ENCODE results near the gene ALLC.

The ALLC gene

GRCh38 chr2:3729786-3730185 lies 71.8 kb downstream of the ALLC start:
- Histone ChIP-seq H3K4me1 (ENCODE audit: low read depth, poor library complexity, severe bottlenecking) (no peaks in the 10 kb centered on the region), H3K27ac (no peak overlapping the region), H3K4me3 (IDR thresholded peaks at IDR 0.05; ENCODE audit: insufficient read depth, low read depth, low read length) (no peak overlapping the region), H3K4me2 (no peak overlapping the region), H4K20me1 (ENCODE audit: insufficient read depth) (no peaks in the 10 kb centered on the region), H3K36me3 (ENCODE audit: insufficient read depth) (no peaks in the 10 kb centered on the region), H3K9ac (no peak overlapping the region), H3K79me2 (ENCODE audit: insufficient read depth, low read depth) (no peaks in the 10 kb centered on the region), H3K27me3 (ENCODE audit: insufficient read depth, low read depth) (no peaks in the 10 kb centered on the region), H2AFZ (ENCODE audit: low read depth) (no peak overlapping the region)
- TF ChIP-seq CTCF (conservative IDR thresholded peaks at IDR 0.05; ENCODE audit: low read depth, low read length) = no peak

GRCh38 chr2:3730646-3731045 lies 72.6 kb downstream of the ALLC start:
- no peak overlapping the region for H3K4me2 ChIP-seq

GRCh38 chr2:3731829-3732228 lies 73.8 kb downstream of the ALLC start:
- no peaks in the 10 kb centered on the region for H3K36me3 ChIP-seq (ENCODE audit: insufficient read depth)
- H3K4me2 ChIP-seq = no peak overlapping the region
- H3K9ac ChIP-seq = no peak overlapping the region
- H2AFZ ChIP-seq (ENCODE audit: low read depth) = no peak overlapping the region
- no peak for TF ChIP-seq CTCF (conservative IDR thresholded peaks at IDR 0.05; ENCODE audit: low read depth, low read length)
- no peaks in the 10 kb centered on the region for H4K20me1 ChIP-seq (ENCODE audit: insufficient read depth)
- H3K27ac ChIP-seq = no peak overlapping the region
- H3K79me2 ChIP-seq (ENCODE audit: insufficient read depth, low read depth) = no peaks in the 10 kb centered on the region
- no peaks in the 10 kb centered on the region for H3K27me3 ChIP-seq (ENCODE audit: insufficient read depth, low read depth)
- no peaks in the 10 kb centered on the region for H3K4me1 ChIP-seq (ENCODE audit: low read depth, poor library complexity, severe bottlenecking)
- no peak overlapping the region for H3K4me3 ChIP-seq (IDR thresholded peaks at IDR 0.05; ENCODE audit: insufficient read depth, low read depth, low read length)

More at GRCh38 chr2:3730646-3731045, 72.6 kb downstream of the ALLC start:
- Histone ChIP-seq H3K4me1 (ENCODE audit: low read depth, poor library complexity, severe bottlenecking) (no peaks in the 10 kb centered on the region), H3K27ac (no peak overlapping the region), H3K79me2 (ENCODE audit: insufficient read depth, low read depth) (no peaks in the 10 kb centered on the region), H3K27me3 (ENCODE audit: insufficient read depth, low read depth) (no peaks in the 10 kb centered on the region), H2AFZ (ENCODE audit: low read depth) (no peak overlapping the region), H3K9ac (no peak overlapping the region), H4K20me1 (ENCODE audit: insufficient read depth) (no peaks in the 10 kb centered on the region), H3K36me3 (ENCODE audit: insufficient read depth) (no peaks in the 10 kb centered on the region), H3K4me3 (IDR thresholded peaks at IDR 0.05; ENCODE audit: insufficient read depth, low read depth, low read length) (no peak overlapping the region)
- TF ChIP-seq CTCF (conservative IDR thresholded peaks at IDR 0.05; ENCODE audit: low read depth, low read length) = no peak

- Histone ChIP-seq H3K79me2 (ENCODE audit: insufficient read depth, low read depth) (no peaks in the 10 kb centered on the region), H2AFZ (ENCODE audit: low read depth) (no peak overlapping the region), H3K4me2 (no peak overlapping the region), H4K20me1 (ENCODE audit: insufficient read depth) (no peaks in the 10 kb centered on the region), H3K27ac (no peak overlapping the region), H3K36me3 (ENCODE audit: insufficient read depth) (no peaks in the 10 kb centered on the region), H3K4me3 (IDR thresholded peaks at IDR 0.05; ENCODE audit: insufficient read depth, low read depth, low read length) (no peak overlapping the region), H3K4me1 (ENCODE audit: low read depth, poor library complexity, severe bottlenecking) (no peaks in the 10 kb centered on the region), H3K27me3 (ENCODE audit: insufficient read depth, low read depth) (no peaks in the 10 kb centered on the region), H3K9ac (no peak overlapping the region)
- no peak for TF ChIP-seq CTCF (conservative IDR thresholded peaks at IDR 0.05; ENCODE audit: low read depth, low read length)
Observed at GRCh38 chr2:3736112-3736511, 78.1 kb downstream of the ALLC start.

All from KMS-11 (cell line).